Peyer's patch (tissue), 4 donors: ENCODE results near the gene ASGR1. TPM values are rescaled to one million over a fixed set of nuclear protein-coding genes. Genes with fewer than 3 reads are reported as not detected.

Experiments
- DNase-seq, 3 donors: peaks; one replicate each; pipeline ENCODE4 v3.0.0-alpha.2; 2017 to 2019
- H3K27ac ChIP-seq, 4 donors: fragments of 200-600 bp; sonication (generic); one replicate each; pipeline ENCODE4 v1.5.1; 2016 to 2019
- H3K27me3 ChIP-seq, 2 donors: fragments of 200-600 bp; sonication (generic); one replicate each; pipeline ENCODE4 v1.5.1; 2019
- H3K36me3 ChIP-seq, 3 donors: fragments of 200-600 bp; sonication (generic); one replicate each; pipeline ENCODE4 v1.5.1; 2016 to 2019
- H3K4me1 ChIP-seq, 4 donors: fragments of 200-600 bp; sonication (generic); one replicate each; pipeline ENCODE4 v1.5.1; 2016 to 2019
- H3K4me3 ChIP-seq, 4 donors: fragments of 200-600 bp; sonication (generic); 1 replicate in 3 of 4; 2 replicates in 1 of 4; pipeline ENCODE4 v1.5.1; 2016 to 2019; ENCODE audit warnings: mild to moderate bottlenecking in 1 of 4
- H3K9me3 ChIP-seq, 4 donors: fragments of 200-600 bp; sonication (generic); one replicate each; pipeline ENCODE4 v1.5.1; 2016 to 2019; ENCODE audit warnings: mild to moderate bottlenecking in 1 of 4
- CTCF ChIP-seq, 6 experiments: fragments of 450-650 bp in 4 of 6; fragments of 200-600 bp in 2 of 6; sonication (generic) in 1 of 6; IDR thresholded peaks; one replicate each; pipeline ENCODE4 v1.5.1; 2017 to 2019; ENCODE audit warnings: antibody characterized with exemption in 6 of 6, mild to moderate bottlenecking in 3 of 6, moderate library complexity in 1 of 6
- POLR2A ChIP-seq, 2 donors: fragments of 450-650 bp; IDR thresholded peaks; one replicate each; pipeline ENCODE4 v1.5.1; 2017; ENCODE audit warnings: antibody characterized with exemption in 2 of 2, mild to moderate bottlenecking in 2 of 2, moderate library complexity in 2 of 2
- total RNA-seq, 4 donors: library from RNA; depleted of rRNA; stranded (reverse); fragments of >200 nt; gene quantifications; one replicate each; pipeline ENCODE4 v1.1.0, GENCODE V29; 2016

ASGR1 gene
- total RNA-seq, 4 donors from 2014 or later: 0.88 to 2.5 (median 0.94) TPM; not detected in 1

GRCh38 chr17:7217113-7217987 lies 38.2 kb upstream of the ASGR1 start:
- DNase-seq: no peak
- peak overlapping the region; percentile 26 to 100 (median 62) for H3K27ac ChIP-seq
- no peaks in the 10 kb centered on the region for H3K27me3 ChIP-seq
- no peaks in the 10 kb centered on the region for H3K9me3 ChIP-seq
- peak overlapping the region; percentile 16 to 51 (median 33) for H3K4me3 ChIP-seq
- H3K4me1 ChIP-seq: peaks cover 5 to 64% (median 13%) of the 10 kb centered on the region in 4 donors
- TF ChIP-seq CTCF (IDR thresholded peaks at IDR 0.05) (no peak), POLR2A (IDR thresholded peaks at IDR 0.05) (no peak)
- peaks cover 0 to 9% (median 0%) of the 10 kb centered on the region in 3 donors for H3K36me3 ChIP-seq

- peak overlapping the region in 3 of 4 donors; percentile 21 to 51 (median 45) for H3K4me3 ChIP-seq
- H3K27ac ChIP-seq: peak overlapping the region; percentile 26 to 100 (median 64)
- H3K4me1 ChIP-seq: peaks cover 5 to 58% (median 13%) of the 10 kb centered on the region in 4 donors
- H3K27me3 ChIP-seq: no peaks in the 10 kb centered on the region
- H3K9me3 ChIP-seq: no peaks in the 10 kb centered on the region
- DNase-seq: no peak
- peaks cover 0 to under 1% (median 0%) of the 10 kb centered on the region in 3 donors for H3K36me3 ChIP-seq
- no peak for TF ChIP-seq CTCF (IDR thresholded peaks at IDR 0.05)
- no peak for TF ChIP-seq POLR2A (IDR thresholded peaks at IDR 0.05)
These were observed 37.3 kb upstream of the ASGR1 start for GRCh38 chr17:7216242-7217112.

- peaks cover 5 to 51% (median 10%) of the 10 kb centered on the region in 4 donors for H3K4me1 ChIP-seq
- H3K9me3 ChIP-seq: no peaks in the 10 kb centered on the region
- TF ChIP-seq CTCF (IDR thresholded peaks at IDR 0.05): no peak
- no peak for TF ChIP-seq POLR2A (IDR thresholded peaks at IDR 0.05)
- no peaks in the 10 kb centered on the region for H3K27me3 ChIP-seq
- H3K4me3 ChIP-seq: no peak overlapping the region
- peak overlapping the region in 3 of 4 donors; percentile 65 to 74 (median 70) for H3K27ac ChIP-seq
- DNase-seq: no peak
- H3K36me3 ChIP-seq: no peaks in the 10 kb centered on the region
These were observed 36.5 kb upstream of the ASGR1 start for GRCh38 chr17:7215652-7216180.

GRCh38 chr17:7215136-7215638 lies 36.0 kb upstream of the ASGR1 start:
- H3K4me3 ChIP-seq: peak overlapping the region in 3 of 4 donors; percentile 42 to 57 (median 53)
- H3K36me3 ChIP-seq: no peaks in the 10 kb centered on the region
- no peak for TF ChIP-seq CTCF (IDR thresholded peaks at IDR 0.05)
- no peak for TF ChIP-seq POLR2A (IDR thresholded peaks at IDR 0.05)
- no peaks in the 10 kb centered on the region for H3K9me3 ChIP-seq
- no peak for DNase-seq
- H3K27ac ChIP-seq: peak overlapping the region in 3 of 4 donors; percentile 65 to 74 (median 70)
- H3K4me1 ChIP-seq: peaks cover 5 to 46% (median 8%) of the 10 kb centered on the region in 4 donors
- H3K27me3 ChIP-seq: no peaks in the 10 kb centered on the region
